ENCODE results near the gene GRM7. TPM values are rescaled to one million over a fixed set of nuclear protein-coding genes. Genes with fewer than 3 reads are reported as not detected.

Gene GRM7
- total RNA-seq, 1 experiment from 2014 or later: 0.28 TPM

- Histone ChIP-seq H3K23me2 (ENCODE audit: insufficient read length, low read depth, low read length, poor library complexity, severe bottlenecking) (no peaks in the 10 kb centered on the region), H3K56ac (ENCODE audit: insufficient read length, low read depth, low read length) (no peak overlapping the region), H4K20me1 (ENCODE audit: control insufficient read depth, insufficient read depth, insufficient read length) (no peaks in the 10 kb centered on the region), H2BK15ac (ENCODE audit: low read depth, low read length) (no peak overlapping the region), H4K91ac (ENCODE audit: insufficient read length, low read depth, low read length) (no peak overlapping the region), H3K79me2 (ENCODE audit: insufficient read depth, low read length) (no peaks in the 10 kb centered on the region), H3K4ac (ENCODE audit: low read depth, low read length) (no peak overlapping the region), H2BK12ac (ENCODE audit: insufficient read length, low read depth, low read length) (no peak overlapping the region), H3K4me1 (ENCODE audit: insufficient read depth, low read length) (no peaks in the 10 kb centered on the region), H3K27me3 (ENCODE audit: insufficient read depth, low read length) (no peaks in the 10 kb centered on the region), H3K14ac (ENCODE audit: insufficient read depth, low read length) (no peak overlapping the region), H3K79me1 (ENCODE audit: insufficient read depth, low read depth, low read length, poor library complexity, severe bottlenecking) (no peaks in the 10 kb centered on the region), H3K23ac (ENCODE audit: insufficient read length, low read depth, low read length) (no peak overlapping the region), H2AFZ (ENCODE audit: low read length) (no peak overlapping the region), H2BK120ac (ENCODE audit: low read depth, low read length, poor library complexity, severe bottlenecking) (no peak overlapping the region), H2AK5ac (ENCODE audit: insufficient read length, low read length) (no peak overlapping the region), H3K27ac (ENCODE audit: insufficient read length, low read depth, low read length) (no peak overlapping the region), H3K9me3 (ENCODE audit: control insufficient read depth, low read depth, low read length) (no peaks in the 10 kb centered on the region), H4K8ac (replicated peaks; ENCODE audit: insufficient read length, low read depth, low read length) (no peak overlapping the region), H2BK5ac (ENCODE audit: insufficient read length, low read length) (no peak overlapping the region), H3K18ac (ENCODE audit: insufficient read length, low read depth, low read length) (no peak overlapping the region), H3K9ac (ENCODE audit: extremely low read depth, insufficient read length, low read length) (no peak overlapping the region), H3K4me2 (ENCODE audit: insufficient read depth, insufficient read length, low read length) (no peak overlapping the region), H2BK20ac (ENCODE audit: low read depth, low read length, poor library complexity, severe bottlenecking) (no peak overlapping the region), H3T11ph (ENCODE audit: low read length) (no peak overlapping the region), H4K5ac (ENCODE audit: insufficient read length, low read depth, low read length) (no peak overlapping the region)
- no peak overlapping the region for H3K4me3 Mint-ChIP-seq
- H3K9me3 Mint-ChIP-seq: no peaks in the 10 kb centered on the region; a peak in 1 of 5 replicates
- WGBS (ENCODE audit: extremely low coverage, insufficient read length, low lambda C conversion rate): no CpG with 5 or more reads among the region's 3 CpGs
- no peaks in the 10 kb centered on the region for H3K36me3 Mint-ChIP-seq (ENCODE audit: insufficient read depth in 1 of 3, low read depth in 3 of 3)
- no peaks in the 10 kb centered on the region for H3K27me3 Mint-ChIP-seq (ENCODE audit: low read depth)
- no peak for DNase-seq
- H3K27ac Mint-ChIP-seq: no peak overlapping the region
- H3K4me1 Mint-ChIP-seq: peaks cover 0 to 3% of the 10 kb centered on the region in 2 experiments; a peak in 1 of 4 replicates
- no peak for TF ChIP-seq CTCF (conservative IDR thresholded peaks at IDR 0.05)
Observed at GRCh38 chr3:7029562-7029961, 168.6 kb downstream of the GRM7 start.
